Measurements from ENCODE around the gene PLPP3.

Gene PLPP3

GRCh38 chr1:56516539-56517252 lies 62.7 kb downstream of the PLPP3 start:
- Mint-ChIP-seq H3K36me3 (ENCODE audit: low read depth) (peaks cover 69% of the 10 kb centered on the region), H3K27me3 (peaks cover 19% of the 10 kb centered on the region), H3K9me3 (no peaks in the 10 kb centered on the region), H3K4me3 (peak overlapping the region; percentile 32), H3K27ac (peak overlapping the region; percentile 80), H3K4me1 (ENCODE audit: low read depth) (peaks cover 72% of the 10 kb centered on the region)
- intact Hi-C loops (cut with micrococcal nuclease), result no loop called here

- intact Hi-C loops (cut with micrococcal nuclease), result no loop called here
- Mint-ChIP-seq H3K4me1 (ENCODE audit: low read depth) (peaks cover 72% of the 10 kb centered on the region), H3K4me3 (no peak overlapping the region), H3K27ac (peak overlapping the region; percentile 80), H3K27me3 (peaks cover 14% of the 10 kb centered on the region), H3K36me3 (ENCODE audit: low read depth) (peaks cover 69% of the 10 kb centered on the region), H3K9me3 (no peaks in the 10 kb centered on the region)
Measured at GRCh38 chr1:56515898-56516538, 63.3 kb downstream of the PLPP3 start.

- Mint-ChIP-seq H3K27me3 (no peaks in the 10 kb centered on the region), H3K4me1 (ENCODE audit: low read depth) (peaks cover 84% of the 10 kb centered on the region), H3K4me3 (no peak overlapping the region), H3K27ac (no peak overlapping the region), H3K36me3 (ENCODE audit: low read depth) (peaks cover 75% of the 10 kb centered on the region), H3K9me3 (no peaks in the 10 kb centered on the region)
- intact Hi-C loops (cut with micrococcal nuclease), result no loop called here
Measured at GRCh38 chr1:56512724-56513494, 66.5 kb downstream of the PLPP3 start.

- Mint-ChIP-seq H3K4me3 (no peak overlapping the region), H3K36me3 (ENCODE audit: low read depth) (peaks cover 83% of the 10 kb centered on the region), H3K27me3 (no peaks in the 10 kb centered on the region), H3K27ac (peak overlapping the region; percentile 53), H3K4me1 (ENCODE audit: low read depth) (peaks cover 84% of the 10 kb centered on the region), H3K9me3 (no peaks in the 10 kb centered on the region)
- intact Hi-C loops (cut with micrococcal nuclease), result no loop called here
Measured at GRCh38 chr1:56511766-56512165, 67.6 kb downstream of the PLPP3 start.

- Mint-ChIP-seq H3K36me3 (ENCODE audit: low read depth) (peaks cover 87% of the 10 kb centered on the region), H3K27ac (peak overlapping the region; percentile 53), H3K27me3 (no peaks in the 10 kb centered on the region), H3K4me1 (ENCODE audit: low read depth) (peaks cover 84% of the 10 kb centered on the region), H3K4me3 (no peak overlapping the region), H3K9me3 (no peaks in the 10 kb centered on the region)
- intact Hi-C loops (cut with micrococcal nuclease), result no loop called here
Measured at GRCh38 chr1:56511364-56511763, 68.0 kb downstream of the PLPP3 start.

GRCh38 chr1:56510642-56511021 lies 68.7 kb downstream of the PLPP3 start:
- Mint-ChIP-seq H3K27ac (peak overlapping the region; percentile 53), H3K4me3 (no peak overlapping the region), H3K27me3 (no peaks in the 10 kb centered on the region)

GRCh38 chr1:56509713-56510641 lies 69.4 kb downstream of the PLPP3 start:
- H3K36me3 Mint-ChIP-seq (ENCODE audit: low read depth), result peaks cover 86% of the 10 kb centered on the region
- no peaks in the 10 kb centered on the region for H3K27me3 Mint-ChIP-seq
- peaks cover 84% of the 10 kb centered on the region for H3K4me1 Mint-ChIP-seq (ENCODE audit: low read depth)
- H3K27ac Mint-ChIP-seq, result no peak overlapping the region
- H3K4me3 Mint-ChIP-seq, result no peak overlapping the region
- intact Hi-C loops (cut with micrococcal nuclease), result loop anchor here (5.0 to 10.0 kb wide), 3 partner anchors 38 to 285 kb away; no protein-coding TSS in a partner anchor
- no peaks in the 10 kb centered on the region for H3K9me3 Mint-ChIP-seq

More at GRCh38 chr1:56510642-56511021, 68.7 kb downstream of the PLPP3 start:
- Mint-ChIP-seq H3K4me1 (ENCODE audit: low read depth) (peaks cover 86% of the 10 kb centered on the region), H3K9me3 (no peaks in the 10 kb centered on the region), H3K36me3 (ENCODE audit: low read depth) (peaks cover 90% of the 10 kb centered on the region)
- intact Hi-C loops (cut with micrococcal nuclease), result no loop called here

- H3K9me3 Mint-ChIP-seq, result no peaks in the 10 kb centered on the region
- intact Hi-C loops (cut with micrococcal nuclease), result loop anchor here (5.0 to 10.0 kb wide), 3 partner anchors 36 to 284 kb away; no protein-coding TSS in a partner anchor
- no peak overlapping the region for H3K4me3 Mint-ChIP-seq
- peaks cover 88% of the 10 kb centered on the region for H3K4me1 Mint-ChIP-seq (ENCODE audit: low read depth)
- no peaks in the 10 kb centered on the region for H3K27me3 Mint-ChIP-seq
- peaks cover 91% of the 10 kb centered on the region for H3K36me3 Mint-ChIP-seq (ENCODE audit: low read depth)
- H3K27ac Mint-ChIP-seq, result peak overlapping the region; percentile 13
Measured at GRCh38 chr1:56508523-56508983, 70.8 kb downstream of the PLPP3 start.

- Mint-ChIP-seq H3K36me3 (ENCODE audit: low read depth) (peaks cover 90% of the 10 kb centered on the region), H3K9me3 (no peaks in the 10 kb centered on the region), H3K4me3 (no peak overlapping the region), H3K4me1 (ENCODE audit: low read depth) (peaks cover 88% of the 10 kb centered on the region), H3K27ac (peak overlapping the region; percentile 13), H3K27me3 (no peaks in the 10 kb centered on the region)
- intact Hi-C loops (cut with micrococcal nuclease), result loop anchor here (5.0 to 10.0 kb wide), 3 partner anchors 36 to 283 kb away; no protein-coding TSS in a partner anchor
Measured at GRCh38 chr1:56507925-56508522, 71.3 kb downstream of the PLPP3 start.

GRCh38 chr1:56506951-56507491 lies 72.3 kb downstream of the PLPP3 start:
- Mint-ChIP-seq H3K36me3 (ENCODE audit: low read depth) (peaks cover 86% of the 10 kb centered on the region), H3K27me3 (no peaks in the 10 kb centered on the region), H3K9me3 (no peaks in the 10 kb centered on the region), H3K27ac (peak overlapping the region; percentile 26), H3K4me3 (no peak overlapping the region), H3K4me1 (ENCODE audit: low read depth) (peaks cover 90% of the 10 kb centered on the region)
- intact Hi-C loops (cut with micrococcal nuclease), result loop anchor here (5.0 to 10.0 kb wide), 3 partner anchors 35 to 282 kb away; no protein-coding TSS in a partner anchor

- no peaks in the 10 kb centered on the region for H3K27me3 Mint-ChIP-seq
Measured at GRCh38 chr1:56505792-56506743, 73.3 kb downstream of the PLPP3 start.

More at GRCh38 chr1:56505792-56506743, 73.3 kb downstream of the PLPP3 start:
- intact Hi-C loops (cut with micrococcal nuclease), result loop anchor here (5.0 to 10.0 kb wide), 3 partner anchors 34 to 281 kb away; no protein-coding TSS in a partner anchor
- Mint-ChIP-seq H3K9me3 (no peaks in the 10 kb centered on the region), H3K4me1 (ENCODE audit: low read depth) (peaks cover 90% of the 10 kb centered on the region), H3K27ac (peak overlapping the region; percentile 26), H3K4me3 (peak overlapping the region; percentile 39), H3K36me3 (ENCODE audit: low read depth) (peaks cover 86% of the 10 kb centered on the region)

All from dendritic cell treated with granulocyte-macrophage colony-stimulating factor and Interleukin-4, amounts not matched to agents 40 ng/mL and 50 ng/mL, for 4 days (primary cell).